Mesenchymal stem cell (in vitro differentiated cells and primary cell): Measurements from ENCODE around the gene EIF5AL1.

ENCODE experiments used
- DNase-seq: peaks from one replicate; pipeline ENCODE4 v3.0.0-alpha.2; 2013
- H2AFZ ChIP-seq: one replicate; pipeline ENCODE4 v1.6.1; 2013; ENCODE audit warnings: low read depth, mild to moderate bottlenecking, control low read depth, inconsistent platforms, low read length, moderate library complexity
- H2AK5ac ChIP-seq: 2 replicates; pipeline ENCODE4 v1.6.1; 2013; ENCODE audit warnings: low read length, moderate library complexity, mild to moderate bottlenecking, inconsistent platforms; ENCODE audit not compliant: severe bottlenecking
- H2BK120ac ChIP-seq: one replicate; pipeline ENCODE4 v1.6.1; 2013; ENCODE audit warnings: low read depth, mild to moderate bottlenecking, inconsistent platforms, low read length, moderate library complexity
- H2BK12ac ChIP-seq, 2 experiments: one replicate each; pipeline ENCODE4 v1.6.1; 2013; ENCODE audit warnings: inconsistent platforms in 2 of 2, low read length in 2 of 2, mild to moderate bottlenecking in 2 of 2, moderate library complexity in 2 of 2, control low read depth in 1 of 2
- H2BK15ac ChIP-seq: one replicate; pipeline ENCODE4 v1.6.1; 2013; ENCODE audit warnings: mild to moderate bottlenecking, low read depth, inconsistent platforms; ENCODE audit not compliant: poor library complexity, severe bottlenecking
- H2BK5ac ChIP-seq: 2 replicates; pipeline ENCODE4 v1.6.1; 2013; ENCODE audit warnings: low read depth, mild to moderate bottlenecking, low read length, control low read depth, inconsistent platforms; ENCODE audit not compliant: poor library complexity, severe bottlenecking
- H3K14ac ChIP-seq, 2 experiments: one replicate each; pipeline ENCODE4 v1.6.1; 2013; ENCODE audit warnings: inconsistent platforms in 2 of 2, low read length in 2 of 2, control low read depth in 1 of 2, mild to moderate bottlenecking in 1 of 2, moderate library complexity in 1 of 2
- H3K18ac ChIP-seq, 2 experiments: one replicate each; pipeline ENCODE4 v1.6.1; 2013; ENCODE audit warnings: inconsistent platforms in 2 of 2, low read length in 2 of 2, control low read depth in 1 of 2, low read depth in 1 of 2, mild to moderate bottlenecking in 1 of 2
- H3K23ac ChIP-seq, 2 experiments: one replicate each; pipeline ENCODE4 v1.6.1; 2013; ENCODE audit warnings: inconsistent platforms in 2 of 2, low read length in 2 of 2, mild to moderate bottlenecking in 2 of 2, moderate library complexity in 2 of 2, control low read depth in 1 of 2
- H3K27ac ChIP-seq: 2 replicates; pipeline ENCODE4 v1.5.1; 2013; ENCODE audit warnings: mild to moderate bottlenecking, moderate library complexity, low read length, control low read depth, inconsistent platforms; ENCODE audit not compliant: poor library complexity, severe bottlenecking
- H3K27me3 ChIP-seq, 2 experiments: 2 replicates each; pipeline versions ENCODE4 v1.6.1 to v1.7.0; 2013; ENCODE audit warnings: low read length in 2 of 2, mild to moderate bottlenecking in 2 of 2, moderate library complexity in 2 of 2, control low read depth in 1 of 2, inconsistent platforms in 1 of 2; ENCODE audit not compliant: control insufficient read depth in 1 of 2, insufficient read depth in 1 of 2
- H3K36me3 ChIP-seq, 2 experiments: 2 replicates each; pipeline versions ENCODE4 v1.6.1 to v1.7.0; 2013; ENCODE audit warnings: low read length in 2 of 2, control low read depth in 1 of 2, inconsistent platforms in 1 of 2, low read depth in 1 of 2, mild to moderate bottlenecking in 1 of 2; ENCODE audit not compliant: insufficient read depth in 2 of 2, control insufficient read depth in 1 of 2
- H3K4ac ChIP-seq, 2 experiments: one replicate each; pipeline ENCODE4 v1.6.1; 2013; ENCODE audit warnings: inconsistent platforms in 2 of 2, low read length in 2 of 2, mild to moderate bottlenecking in 2 of 2, moderate library complexity in 2 of 2, control low read depth in 1 of 2, low read depth in 1 of 2
- H3K4me1 ChIP-seq: 2 replicates; pipeline ENCODE4 v1.6.1; 2013; ENCODE audit warnings: low read depth, low read length, control low read depth; ENCODE audit not compliant: control insufficient read depth, insufficient read depth
- H3K4me2 ChIP-seq: 2 replicates; pipeline ENCODE4 v1.6.1; 2013; ENCODE audit warnings: low read length, mild to moderate bottlenecking, inconsistent platforms; ENCODE audit not compliant: poor library complexity, severe bottlenecking
- H3K4me3 ChIP-seq, 2 experiments: 2 replicates each; pipeline versions ENCODE4 v1.5.1 to v1.7.0; 2013; ENCODE audit warnings: low read length in 2 of 2, mild to moderate bottlenecking in 2 of 2, control low read depth in 1 of 2, low read depth in 1 of 2; ENCODE audit not compliant: insufficient read depth in 1 of 2
- H3K79me1 ChIP-seq: replicated peaks from 2 replicates; pipeline ENCODE4 v1.6.1; 2013; ENCODE audit warnings: mild to moderate bottlenecking, control low read depth, low read length, inconsistent platforms; ENCODE audit not compliant: poor library complexity, severe bottlenecking
- H3K9ac ChIP-seq: 2 replicates; pipeline ENCODE4 v1.7.0; 2013; ENCODE audit warnings: mild to moderate bottlenecking, low read length, moderate library complexity
- H3K9me3 ChIP-seq: 2 replicates; pipeline ENCODE4 v1.7.0; 2013; ENCODE audit warnings: mild to moderate bottlenecking, low read length; ENCODE audit not compliant: control insufficient read depth
- H4K8ac ChIP-seq: one replicate; pipeline ENCODE4 v1.6.1; 2013; ENCODE audit warnings: inconsistent platforms, mild to moderate bottlenecking, low read length, moderate library complexity
- H4K91ac ChIP-seq: one replicate; pipeline ENCODE4 v1.6.1; 2013; ENCODE audit warnings: mild to moderate bottlenecking, low read length, inconsistent platforms
- WGBS: methylation state at CpG from one replicate; pipeline ENCODE4 v1.1.7; 2013; ENCODE audit warnings: mixed read lengths; 5-methylcytosine and 5-hydroxymethylcytosine counted together

EIF5AL1 gene

DNA sequence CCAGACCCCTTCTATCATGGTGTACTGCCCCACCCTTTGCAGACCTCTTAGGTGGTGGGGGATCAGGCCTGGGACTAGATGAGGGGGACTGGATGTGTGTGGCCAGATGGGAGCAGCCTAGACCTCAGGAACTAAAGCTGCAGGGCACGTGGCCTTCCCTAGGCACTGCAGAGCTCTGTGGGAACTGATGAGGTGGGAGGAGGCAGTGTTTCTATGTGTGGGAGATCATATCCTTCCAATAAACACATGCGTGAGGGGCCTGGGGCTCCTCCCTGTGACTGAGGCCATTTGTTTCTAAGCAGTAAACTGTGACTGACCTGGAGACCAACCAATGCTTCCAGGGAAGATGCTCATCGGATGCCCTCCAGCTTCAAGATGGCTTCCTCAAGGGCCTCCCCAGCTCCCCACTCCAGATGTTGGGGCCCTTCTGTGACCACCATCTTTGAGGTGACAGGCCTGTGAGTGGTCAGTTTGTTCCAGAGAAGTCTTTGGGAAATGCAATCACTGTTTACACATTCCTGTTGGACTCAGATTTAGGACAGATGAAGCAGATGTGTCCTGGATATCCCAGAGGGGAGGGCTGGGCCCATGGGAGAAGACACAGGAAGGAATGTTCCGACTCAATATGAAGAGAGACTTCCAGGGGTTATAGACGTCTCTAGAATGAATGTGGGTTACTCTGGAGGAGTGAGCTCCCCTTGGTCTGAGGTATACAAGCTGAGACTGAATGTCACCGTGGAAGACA is 43.3 kb upstream of the EIF5AL1 start:
- DNase-seq = no peak
- Histone ChIP-seq H2BK120ac (no peak overlapping the region), H4K91ac (no peak overlapping the region), H3K23ac (no peak overlapping the region), H2BK12ac (no peak overlapping the region), H3K4ac (no peak overlapping the region), H3K36me3 (no peaks in the 10 kb centered on the region), H3K9ac (no peak overlapping the region), H2AK5ac (no peak overlapping the region), H3K4me1 (no peaks in the 10 kb centered on the region), H3K4me3 (no peak overlapping the region), H3K14ac (no peak overlapping the region), H2BK15ac (peak overlapping the region; percentile 19), H2AFZ (no peak overlapping the region), H3K18ac (no peak overlapping the region), H3K4me2 (no peak overlapping the region), H2BK5ac (no peak overlapping the region), H3K9me3 (no peaks in the 10 kb centered on the region), H3K27ac (no peak overlapping the region), H3K79me1 (no peaks in the 10 kb centered on the region), H4K8ac (no peak overlapping the region), H3K27me3 (no peaks in the 10 kb centered on the region)
- 70% methylated on average over 6 of the region's 6 CpGs for WGBS

- no peak overlapping the region for H3K4me3 ChIP-seq
- 90% methylated on average over 4 of the region's 8 CpGs for WGBS
- H3K9me3 ChIP-seq = no peaks in the 10 kb centered on the region
- H3K4me2 ChIP-seq = no peak overlapping the region
- H4K91ac ChIP-seq = peak overlapping the region; percentile 37
- no peaks in the 10 kb centered on the region for H3K36me3 ChIP-seq
- no peak overlapping the region for H2BK15ac ChIP-seq
- H4K8ac ChIP-seq = no peak overlapping the region
- H3K4ac ChIP-seq = no peak overlapping the region
- no peaks in the 10 kb centered on the region for H3K27me3 ChIP-seq
- H3K27ac ChIP-seq = no peak overlapping the region
- H3K14ac ChIP-seq = no peak overlapping the region
- no peak for DNase-seq
- no peak overlapping the region for H3K9ac ChIP-seq
- no peak overlapping the region for H2BK120ac ChIP-seq
- H3K18ac ChIP-seq = no peak overlapping the region
- no peak overlapping the region for H2AK5ac ChIP-seq
- H2BK5ac ChIP-seq = no peak overlapping the region
- H3K23ac ChIP-seq = no peak overlapping the region
- H3K79me1 ChIP-seq = no peaks in the 10 kb centered on the region
- H2AFZ ChIP-seq = peak overlapping the region; percentile 29
- H3K4me1 ChIP-seq = no peaks in the 10 kb centered on the region
- no peak overlapping the region for H2BK12ac ChIP-seq
Measured at GRCh38 chr10:79470096-79470495, 42.2 kb upstream of the EIF5AL1 start.

GRCh38 chr10:79471776-79472175 is 40.6 kb upstream of the EIF5AL1 start:
- no peaks in the 10 kb centered on the region for H3K4me1 ChIP-seq
- no peaks in the 10 kb centered on the region for H3K79me1 ChIP-seq
- H3K4ac ChIP-seq = no peak overlapping the region
- H3K27ac ChIP-seq = no peak overlapping the region
- no peak overlapping the region for H3K4me2 ChIP-seq
- no peak overlapping the region for H3K14ac ChIP-seq
- no peaks in the 10 kb centered on the region for H3K9me3 ChIP-seq
- no peak overlapping the region for H3K9ac ChIP-seq
- H2BK15ac ChIP-seq = no peak overlapping the region
- no peak overlapping the region for H2AFZ ChIP-seq
- no peak overlapping the region for H4K8ac ChIP-seq
- no peaks in the 10 kb centered on the region for H3K27me3 ChIP-seq
- H3K18ac ChIP-seq = no peak overlapping the region
- H3K23ac ChIP-seq = no peak overlapping the region
- no peak overlapping the region for H3K4me3 ChIP-seq
- H2BK12ac ChIP-seq = no peak overlapping the region
- H4K91ac ChIP-seq = no peak overlapping the region
- DNase-seq = no peak
- 97% methylated on average over 4 of the region's 4 CpGs for WGBS
- H3K36me3 ChIP-seq = no peaks in the 10 kb centered on the region
- no peak overlapping the region for H2AK5ac ChIP-seq
- H2BK120ac ChIP-seq = no peak overlapping the region
- no peak overlapping the region for H2BK5ac ChIP-seq

GRCh38 chr10:79472449-79472848 is 39.9 kb upstream of the EIF5AL1 start:
- Histone ChIP-seq H3K9me3 (no peaks in the 10 kb centered on the region), H2BK12ac (no peak overlapping the region), H3K14ac (no peak overlapping the region), H3K27me3 (no peaks in the 10 kb centered on the region), H2BK15ac (no peak overlapping the region), H3K9ac (no peak overlapping the region), H3K27ac (no peak overlapping the region), H3K36me3 (no peaks in the 10 kb centered on the region), H3K18ac (no peak overlapping the region), H4K8ac (no peak overlapping the region), H3K79me1 (no peaks in the 10 kb centered on the region), H3K23ac (no peak overlapping the region), H3K4me1 (no peaks in the 10 kb centered on the region), H4K91ac (no peak overlapping the region), H2BK5ac (no peak overlapping the region), H2BK120ac (no peak overlapping the region), H3K4me3 (no peak overlapping the region), H2AK5ac (no peak overlapping the region), H3K4me2 (no peak overlapping the region), H2AFZ (no peak overlapping the region), H3K4ac (no peak overlapping the region)
- 93% methylated on average over 6 of the region's 7 CpGs for WGBS
- no peak for DNase-seq
